GM18870 (cell line): ENCODE data around the gene NAA40.

Experiments
- ATAC-seq: cut with Tn5 transposase; IDR thresholded peaks from one replicate; pipeline ENCODE4 v1.9.1; 2021; ENCODE audit warnings: moderate library complexity; ENCODE audit not compliant: unreplicated experiment

The NAA40 gene

DNA sequence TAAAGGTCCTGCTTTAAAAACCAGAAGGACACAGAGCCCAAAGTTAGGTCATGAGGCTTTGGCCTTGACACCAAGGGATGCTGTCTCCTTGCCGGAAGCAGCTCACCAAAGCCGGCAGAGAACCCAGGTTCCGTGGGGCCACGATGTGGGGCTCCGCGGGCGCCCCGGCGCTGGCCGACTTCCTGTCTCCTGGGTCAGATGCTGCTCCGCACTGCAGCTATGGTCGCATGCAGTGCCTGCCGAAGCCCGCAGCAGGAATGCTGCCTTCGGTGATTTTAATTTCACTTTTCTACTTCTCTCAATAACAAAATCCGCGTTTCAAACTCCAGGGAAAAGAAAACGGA lies 47.0 kb downstream of the NAA40 start:
- no peak for ATAC-seq

DNA sequence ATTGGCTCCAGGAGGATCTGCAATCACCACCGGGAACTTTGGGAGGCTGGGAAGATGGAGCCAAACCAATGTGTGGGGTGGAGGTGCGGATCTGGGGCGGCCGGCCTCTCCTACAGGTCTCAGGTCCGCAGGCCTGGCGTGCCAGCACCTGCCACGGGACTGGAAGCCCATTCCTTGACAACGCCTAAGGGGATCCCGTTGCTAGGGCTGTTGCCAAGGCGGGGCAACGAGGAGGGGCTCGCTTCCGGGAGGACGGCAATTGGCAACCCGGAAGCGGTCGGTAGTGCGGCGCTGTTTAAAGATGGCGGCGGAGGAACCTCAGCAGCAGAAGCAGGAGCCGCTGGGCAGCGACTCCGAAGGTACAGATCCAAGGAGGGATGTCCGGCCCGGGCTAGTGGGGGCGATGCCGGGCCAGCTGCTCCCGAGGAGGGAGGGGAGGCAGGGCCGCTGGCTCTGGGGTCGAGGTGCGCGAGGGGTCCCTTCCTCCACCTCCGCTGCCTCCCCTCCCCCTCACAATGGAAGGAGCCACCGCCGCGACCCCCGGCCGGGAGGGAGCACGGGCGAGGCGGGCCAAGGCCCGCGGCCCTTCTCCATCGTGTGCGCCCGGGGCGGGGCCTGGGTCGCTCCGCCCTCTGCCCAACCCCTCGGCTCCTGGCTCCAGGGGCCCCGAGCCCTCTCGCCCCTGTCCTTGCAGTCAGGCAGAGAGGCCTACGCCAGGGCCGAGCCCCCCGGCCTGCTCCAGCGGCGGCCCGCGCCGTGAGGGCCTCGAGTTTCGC lies 47.5 kb downstream of the NAA40 start, which contains the start of gene OTUB1:
Gene OTUB1 (plus strand): TSS at position 283 of the 776 bp plus-strand sequence. CDS start 19 bp downstream, at position 302.
- ATAC-seq = no peak

DNA sequence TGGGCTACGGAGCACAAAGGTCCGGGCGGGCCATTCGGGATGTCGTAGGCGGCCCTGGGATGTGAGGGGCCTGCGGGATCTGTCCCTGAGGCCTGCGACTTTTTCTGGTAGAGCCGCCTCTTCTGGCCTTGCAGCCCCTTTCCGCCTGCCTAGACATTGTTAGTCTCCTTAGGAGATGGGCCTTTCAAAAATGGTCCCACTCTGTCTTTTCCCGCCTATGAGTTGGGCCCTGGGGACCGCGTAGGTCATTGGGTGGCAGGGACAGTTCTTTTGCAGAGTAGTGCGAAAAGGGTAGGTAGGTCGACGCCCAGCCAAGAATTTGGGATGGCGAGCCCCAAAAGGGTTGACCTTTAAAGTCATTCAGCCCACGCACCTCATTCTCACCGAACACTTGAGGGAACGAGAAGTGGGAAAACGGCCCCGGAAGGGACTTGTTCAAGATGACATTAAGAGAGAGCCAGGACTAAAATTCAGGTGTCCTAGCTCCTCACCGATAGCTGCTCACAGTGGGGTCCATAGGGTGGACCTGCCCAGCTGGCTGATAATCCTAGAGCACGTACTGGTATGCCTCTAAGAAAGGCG lies 48.2 kb downstream of the NAA40 start:
- ATAC-seq = no peak

DNA sequence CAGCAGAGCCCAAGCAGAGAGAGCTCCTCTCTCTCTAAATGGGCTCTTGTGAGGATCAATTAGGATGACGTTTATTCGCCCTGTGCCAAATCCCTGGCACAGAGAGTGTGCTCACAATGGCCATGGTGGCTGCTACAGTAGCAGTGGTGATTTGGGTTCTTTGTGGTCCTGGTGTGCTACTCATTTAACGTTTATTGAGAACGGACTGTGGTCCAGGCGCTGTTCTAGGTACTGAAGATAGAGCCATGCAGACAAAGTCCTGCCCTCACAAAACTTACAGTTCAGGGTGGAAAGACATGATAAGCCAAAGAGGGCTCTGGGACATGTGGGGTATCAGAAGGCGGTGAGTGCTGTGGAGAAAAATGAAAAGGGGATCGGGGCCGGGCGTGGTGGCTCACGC lies 52.8 kb downstream of the NAA40 start:
- no peak for ATAC-seq

DNA sequence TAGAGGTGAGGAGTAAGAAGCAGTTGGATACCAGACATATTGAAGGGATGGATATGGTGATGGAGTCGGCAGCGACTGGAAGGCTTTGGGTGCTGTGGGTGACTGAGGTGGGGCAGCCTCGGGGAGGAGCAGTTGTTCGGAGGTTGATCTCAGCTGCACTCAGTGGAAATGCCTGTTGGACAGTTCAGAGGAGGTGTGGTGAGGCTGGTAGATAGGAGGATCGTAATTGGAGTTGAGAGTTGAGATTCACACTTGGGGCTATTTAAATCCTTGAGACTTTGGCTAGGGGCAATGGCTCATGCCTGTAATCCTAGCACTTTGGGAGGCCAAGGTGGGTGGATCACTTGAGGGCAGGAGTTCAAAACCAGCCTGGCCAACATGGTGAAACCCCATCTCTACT lies 54.3 kb downstream of the NAA40 start:
- no peak for ATAC-seq

DNA sequence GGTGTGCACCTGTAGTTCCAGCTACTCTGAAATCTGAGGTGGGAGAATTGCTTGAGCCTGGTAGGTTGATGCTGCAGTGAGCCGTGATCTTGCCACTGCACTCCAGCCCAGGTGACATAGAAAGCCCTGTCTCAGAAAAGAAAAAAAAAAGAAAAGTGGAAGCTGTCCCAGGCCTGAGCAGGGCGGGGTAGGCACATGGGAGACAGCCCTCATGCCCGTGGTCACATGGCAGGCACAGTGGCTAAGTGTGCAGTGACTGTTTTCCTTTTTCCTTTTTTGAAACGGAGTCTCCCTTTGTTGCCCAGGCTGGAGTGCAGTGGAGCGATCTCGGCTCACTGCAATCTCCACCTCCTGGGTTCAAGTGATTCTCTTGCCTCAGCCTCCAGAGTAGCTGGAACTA lies 55.2 kb downstream of the NAA40 start:
- no peak for ATAC-seq

DNA sequence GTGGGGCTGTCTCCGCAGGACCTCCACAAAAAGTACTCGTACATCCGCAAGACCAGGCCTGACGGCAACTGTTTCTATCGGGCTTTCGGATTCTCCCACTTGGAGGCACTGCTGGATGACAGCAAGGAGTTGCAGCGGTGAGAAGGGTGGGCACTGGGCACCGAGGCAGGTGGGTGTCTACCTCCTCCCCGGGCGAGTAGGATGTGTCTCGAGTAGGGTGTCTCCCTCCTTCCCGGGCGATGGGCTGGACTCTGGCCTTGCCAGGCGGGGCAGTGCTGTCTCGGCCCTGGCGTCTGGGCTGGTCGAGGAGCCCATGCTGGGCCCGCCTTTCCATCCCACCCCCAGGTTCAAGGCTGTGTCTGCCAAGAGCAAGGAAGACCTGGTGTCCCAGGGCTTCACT lies 57.7 kb downstream of the NAA40 start:
- no peak for ATAC-seq

DNA sequence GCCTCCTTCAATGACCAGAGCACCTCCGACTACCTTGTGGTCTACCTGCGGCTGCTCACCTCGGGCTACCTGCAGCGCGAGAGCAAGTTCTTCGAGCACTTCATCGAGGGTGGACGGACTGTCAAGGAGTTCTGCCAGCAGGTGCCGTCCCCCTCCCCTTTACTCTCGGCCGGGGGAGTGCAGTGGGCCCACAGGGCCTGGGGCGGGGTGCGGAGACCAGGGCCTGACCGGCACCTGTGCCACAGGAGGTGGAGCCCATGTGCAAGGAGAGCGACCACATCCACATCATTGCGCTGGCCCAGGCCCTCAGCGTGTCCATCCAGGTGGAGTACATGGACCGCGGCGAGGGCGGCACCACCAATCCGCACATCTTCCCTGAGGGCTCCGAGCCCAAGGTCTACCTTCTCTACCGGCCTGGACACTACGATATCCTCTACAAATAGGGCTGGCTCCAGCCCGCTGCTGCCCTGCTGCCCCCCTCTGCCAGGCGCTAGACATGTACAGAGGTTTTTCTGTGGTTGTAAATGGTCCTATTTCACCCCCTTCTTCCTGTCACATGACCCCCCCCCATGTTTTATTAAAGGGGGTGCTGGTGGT lies 58.4 kb downstream of the NAA40 start:
- no peak for ATAC-seq

DNA sequence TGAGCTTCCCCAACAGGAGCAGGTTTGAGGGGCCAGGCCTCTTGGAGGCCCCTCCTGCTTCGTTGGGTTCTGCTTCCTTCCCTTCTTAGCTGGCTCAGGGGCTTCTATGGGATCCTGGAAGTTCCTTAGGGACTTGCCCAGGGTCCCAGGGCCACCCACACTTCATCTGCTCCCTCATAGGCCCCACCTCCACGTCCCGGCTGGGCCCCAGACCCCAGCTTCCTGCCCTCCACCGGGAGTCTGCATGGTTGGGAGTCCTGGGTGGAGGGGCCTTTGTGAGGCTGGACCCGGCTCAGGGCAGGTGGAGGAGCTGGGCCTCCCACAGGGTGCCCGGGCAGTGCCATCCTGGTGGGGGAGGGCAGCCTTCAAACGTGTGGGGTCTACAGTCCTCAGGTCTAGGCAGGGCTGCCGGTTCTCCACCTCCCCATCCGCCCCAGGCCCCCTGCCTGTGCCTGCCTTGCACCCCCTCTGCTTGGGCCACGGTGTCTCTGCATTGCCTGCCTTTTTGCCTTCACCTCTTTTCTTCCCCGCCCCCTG lies 59.1 kb downstream of the NAA40 start:
- no peak for ATAC-seq

DNA sequence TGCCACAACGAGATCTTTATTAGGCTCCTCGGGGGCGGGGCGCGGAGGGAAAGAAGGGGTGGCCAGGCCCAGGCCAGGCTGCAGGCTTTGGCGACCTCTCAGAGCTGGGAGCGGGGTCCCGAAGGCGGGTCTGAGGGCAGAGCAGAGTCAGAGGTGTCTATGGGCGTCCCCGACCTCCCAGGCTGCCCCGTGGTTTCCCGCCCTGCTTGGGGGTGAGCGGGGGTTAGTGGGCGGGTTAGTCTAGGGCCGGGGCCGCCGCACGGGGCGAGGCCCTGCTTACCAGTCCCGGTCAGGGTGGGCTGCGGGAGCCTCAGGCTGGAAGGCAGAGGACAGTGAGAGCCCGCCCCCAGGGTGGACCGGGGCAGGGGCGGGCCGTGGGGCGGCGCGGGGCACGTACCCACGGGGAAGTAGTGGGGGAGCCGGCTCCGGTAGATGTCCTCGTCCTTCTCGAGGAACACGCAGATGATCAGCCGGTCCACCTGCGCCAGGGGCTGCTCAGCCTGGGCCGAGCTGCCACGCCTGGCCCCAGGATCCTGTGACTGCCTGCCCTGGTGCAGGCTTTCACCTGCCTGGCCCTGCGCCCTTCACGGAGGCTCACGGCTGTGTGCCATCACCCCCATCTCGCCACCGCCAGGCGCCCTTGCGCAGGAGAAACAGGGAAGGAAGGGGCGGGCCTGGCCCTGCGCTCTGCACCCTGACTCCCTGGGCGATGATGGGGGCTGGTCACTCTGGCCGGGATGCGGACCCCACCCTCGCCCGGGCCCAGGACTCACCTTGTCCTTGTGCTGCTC lies 60.0 kb downstream of the NAA40 start:
- no peak for ATAC-seq

DNA sequence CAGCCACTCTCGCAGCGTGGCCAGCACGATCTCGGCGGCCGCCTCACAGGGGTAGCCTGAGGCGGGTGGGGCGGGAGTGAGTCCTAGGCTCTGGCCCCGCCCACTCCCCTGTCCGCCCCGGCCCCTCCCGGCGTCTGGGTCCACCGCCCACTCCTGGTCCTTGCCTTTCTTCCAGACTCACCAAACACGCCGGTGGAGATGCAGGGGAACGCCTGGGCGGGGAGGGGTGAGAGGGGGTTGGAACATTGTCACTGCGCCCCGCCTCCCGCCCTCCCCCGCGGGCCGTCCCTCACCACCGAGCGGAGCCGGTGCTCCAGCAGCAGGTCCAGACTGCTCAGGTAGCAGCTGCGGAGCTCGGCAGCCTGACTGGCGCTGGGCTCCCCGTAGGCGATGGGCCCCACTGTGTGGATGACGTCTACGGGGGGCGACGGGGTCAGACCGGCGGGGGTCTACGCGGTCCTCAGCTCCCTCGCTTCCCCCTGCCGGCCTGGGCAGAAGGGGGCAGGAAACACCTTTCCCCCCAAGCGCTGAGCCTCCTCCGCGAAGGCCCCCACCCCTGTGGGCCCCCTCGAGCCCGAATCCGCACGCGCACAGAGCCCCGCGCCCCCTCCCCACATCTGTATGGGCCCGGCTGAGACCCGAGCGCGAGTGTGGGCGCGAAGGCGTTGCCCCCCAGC lies 60.7 kb downstream of the NAA40 start:
- no peak for ATAC-seq

DNA sequence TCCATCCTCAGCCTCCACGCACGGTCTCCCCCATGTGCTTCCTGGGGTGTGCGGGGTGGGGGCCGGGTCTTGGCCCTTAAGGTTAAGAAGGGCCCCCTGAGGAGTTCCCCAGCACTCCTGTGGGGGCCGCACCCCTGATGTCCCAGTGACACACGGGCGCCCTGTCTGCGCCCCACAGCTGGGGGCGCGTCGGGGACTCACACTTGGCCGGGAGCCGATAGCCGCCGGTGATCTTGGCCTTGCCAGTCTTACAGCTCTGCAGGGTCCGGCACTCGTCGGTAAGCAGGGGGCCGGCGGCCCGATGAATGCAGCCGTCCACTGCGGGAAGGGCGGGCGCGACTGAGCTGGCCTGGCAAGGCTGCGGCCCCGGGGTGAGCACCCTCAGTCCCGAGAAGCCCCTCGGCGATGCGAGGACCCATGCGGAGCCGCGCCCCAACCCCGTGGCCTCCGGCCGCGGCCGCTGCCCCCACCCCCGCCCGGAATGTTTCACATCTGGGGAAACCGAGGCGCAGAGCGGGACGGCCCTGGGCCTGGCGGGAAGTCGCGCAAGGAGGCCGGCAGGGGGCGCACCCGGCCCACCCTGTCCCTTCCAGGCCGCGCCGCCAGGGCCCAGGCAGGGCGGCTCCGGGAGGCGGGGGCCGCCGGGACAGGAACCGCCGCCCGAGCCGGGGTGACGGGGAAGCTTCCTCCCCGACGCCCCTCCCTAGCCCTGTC lies 61.4 kb downstream of the NAA40 start:
- no peak for ATAC-seq

DNA sequence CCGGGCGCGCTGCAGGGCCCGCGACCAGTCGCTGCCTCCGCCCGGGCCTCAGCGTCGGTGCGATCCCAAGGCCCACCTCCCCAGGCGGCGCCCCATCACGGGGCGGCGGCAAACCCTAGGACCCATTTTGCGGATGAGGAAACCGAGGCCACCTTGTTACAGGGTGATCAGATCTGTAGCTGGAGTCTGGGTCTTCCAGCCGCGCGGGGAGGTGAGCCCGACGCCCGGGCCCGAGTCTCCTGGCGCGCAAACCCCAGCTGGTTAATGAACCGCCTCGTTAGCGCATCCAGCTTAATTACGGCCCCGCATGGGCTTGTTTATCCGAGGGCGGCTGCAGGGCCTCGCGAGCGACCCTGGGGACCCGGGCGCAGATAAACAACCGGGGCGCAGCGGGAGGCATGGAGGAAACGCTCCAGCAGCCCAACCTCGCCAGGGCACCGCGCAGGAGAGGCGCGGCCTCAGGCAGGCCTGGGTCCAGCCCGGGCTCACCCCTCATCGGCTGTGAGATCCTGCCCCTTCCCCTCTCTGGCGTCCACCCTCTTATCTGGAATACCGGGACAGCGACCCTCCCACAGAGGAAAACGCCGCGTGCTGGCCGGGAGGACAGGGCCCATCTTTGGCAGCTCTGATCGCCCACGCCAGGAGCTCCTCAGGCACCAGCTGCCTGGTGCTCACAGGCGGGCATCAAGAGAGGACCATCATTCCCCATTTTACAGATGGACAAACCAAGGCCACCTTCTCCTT lies 62.1 kb downstream of the NAA40 start:
- ATAC-seq = no peak

DNA sequence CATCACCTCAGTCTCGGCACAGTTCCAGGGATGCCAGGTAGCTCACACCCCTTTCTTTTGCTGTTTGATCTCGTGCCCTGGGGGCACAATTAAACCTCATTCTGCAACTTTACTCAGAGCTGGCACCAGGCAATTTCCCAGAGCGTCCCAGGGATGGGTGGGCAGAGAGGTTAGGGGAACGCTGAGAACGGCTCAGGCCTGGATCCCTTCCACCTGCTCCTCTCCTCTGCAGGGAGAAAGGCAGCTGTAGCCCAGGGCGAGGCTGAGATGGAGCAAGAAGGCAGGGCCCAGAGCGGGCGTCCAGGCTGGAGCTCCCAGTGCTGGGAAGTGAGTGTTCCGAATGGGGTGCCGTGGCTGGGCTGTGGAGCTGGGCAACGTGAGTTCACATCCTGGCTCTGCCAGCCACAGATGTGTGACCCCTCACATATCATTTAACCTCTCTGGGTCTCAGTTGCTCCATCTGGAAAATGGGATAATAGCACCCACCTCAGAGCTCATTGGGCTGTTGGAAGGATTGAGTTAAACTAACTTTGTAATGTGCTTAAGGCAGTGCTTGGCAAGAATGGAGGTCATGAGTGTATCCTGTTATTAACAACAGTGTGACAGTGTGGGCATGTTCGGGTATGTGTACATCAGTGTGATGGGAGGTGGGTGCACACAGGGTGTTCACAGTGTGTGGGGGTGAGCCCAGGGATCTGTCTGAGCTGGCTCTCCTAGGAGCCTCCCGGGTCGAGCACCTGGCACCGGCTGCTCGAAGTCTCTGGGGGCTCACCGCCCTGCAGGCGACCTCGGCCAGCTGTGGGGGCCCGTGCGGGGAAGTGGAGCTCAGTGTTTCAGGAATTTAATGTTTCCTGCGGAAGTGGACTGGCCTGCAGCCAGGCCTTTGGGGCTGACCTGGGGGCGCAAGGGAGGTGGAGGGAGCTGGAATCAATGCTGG lies 63.0 kb downstream of the NAA40 start:
- no peak for ATAC-seq

DNA sequence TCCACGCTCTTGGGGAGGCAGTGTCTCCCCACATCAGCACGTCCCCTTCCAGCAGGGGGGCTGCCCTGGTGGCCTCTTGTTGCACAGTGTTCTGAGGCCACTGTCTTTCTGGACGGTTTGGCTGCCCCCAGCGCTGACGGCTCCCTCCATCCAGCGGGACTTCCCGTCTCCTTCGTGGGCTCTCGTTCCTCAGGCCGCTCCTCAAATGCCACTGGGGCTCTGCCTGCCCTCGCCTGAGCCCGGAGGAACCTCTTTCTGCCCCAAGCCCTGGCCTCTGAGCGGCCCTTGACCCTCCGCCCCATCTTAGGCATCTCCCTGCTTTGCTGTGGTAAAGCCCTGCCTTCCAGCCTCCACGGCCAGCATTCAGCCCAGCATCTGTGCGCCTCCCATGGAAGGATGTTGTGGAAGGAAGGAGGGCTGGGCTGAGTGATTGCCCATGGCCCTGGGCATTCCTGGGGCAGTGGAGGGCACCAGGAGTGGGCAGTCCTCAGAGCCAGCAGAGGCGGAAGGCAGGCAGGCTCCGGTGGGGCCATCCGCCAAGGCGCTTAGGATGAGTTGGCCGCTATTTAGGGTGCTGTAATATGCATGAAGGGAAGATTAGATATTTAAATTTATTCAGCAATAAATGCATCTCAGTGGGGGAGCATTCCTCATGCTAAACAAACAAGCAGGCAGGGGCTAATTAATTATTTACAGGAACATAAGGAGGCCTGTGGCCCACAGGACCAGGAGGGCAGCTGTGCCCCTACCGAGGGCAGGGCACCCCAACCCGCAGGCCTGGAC lies 65.2 kb downstream of the NAA40 start:
- ATAC-seq = no peak

DNA sequence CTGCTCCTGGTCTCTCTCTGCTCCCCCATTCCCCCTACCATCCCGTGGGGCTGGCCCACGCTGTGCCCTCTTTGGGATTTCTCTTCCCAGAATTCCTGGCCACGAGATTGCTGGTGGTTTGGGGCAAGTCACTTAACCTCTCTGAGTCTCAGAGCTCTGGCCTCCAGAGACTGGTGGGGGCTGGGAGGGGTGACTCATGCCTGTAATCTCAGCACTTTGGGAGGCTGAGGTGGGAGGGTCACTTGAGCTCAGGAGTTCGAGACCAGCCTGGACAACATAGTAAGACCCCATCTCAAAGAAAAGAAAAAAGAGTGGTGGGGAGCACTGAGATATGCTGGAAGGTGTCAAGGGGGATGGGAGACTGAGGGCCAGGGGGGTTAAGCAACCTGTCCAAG lies 65.8 kb downstream of the NAA40 start:
- no peak for ATAC-seq

DNA sequence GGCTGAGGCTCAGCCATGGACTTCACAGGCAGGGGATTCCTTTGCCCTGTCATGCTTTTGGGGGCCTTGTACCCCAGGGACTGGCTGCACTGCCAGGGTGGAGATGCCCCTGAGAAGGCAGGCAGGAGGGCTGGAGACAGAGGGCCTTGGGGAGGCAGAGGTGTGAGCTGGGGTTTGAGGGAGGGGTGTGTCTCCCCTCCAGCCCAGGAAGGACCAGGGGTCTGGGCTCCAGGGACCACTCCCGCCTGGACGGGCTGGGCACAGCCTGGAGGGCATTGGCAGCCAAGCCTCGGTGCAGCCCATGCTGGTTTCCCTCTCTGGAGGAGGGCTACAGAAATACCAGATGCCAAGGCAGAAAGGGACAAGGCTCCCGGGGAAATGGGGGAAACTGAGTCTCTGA lies 66.9 kb downstream of the NAA40 start:
- ATAC-seq = no peak

DNA sequence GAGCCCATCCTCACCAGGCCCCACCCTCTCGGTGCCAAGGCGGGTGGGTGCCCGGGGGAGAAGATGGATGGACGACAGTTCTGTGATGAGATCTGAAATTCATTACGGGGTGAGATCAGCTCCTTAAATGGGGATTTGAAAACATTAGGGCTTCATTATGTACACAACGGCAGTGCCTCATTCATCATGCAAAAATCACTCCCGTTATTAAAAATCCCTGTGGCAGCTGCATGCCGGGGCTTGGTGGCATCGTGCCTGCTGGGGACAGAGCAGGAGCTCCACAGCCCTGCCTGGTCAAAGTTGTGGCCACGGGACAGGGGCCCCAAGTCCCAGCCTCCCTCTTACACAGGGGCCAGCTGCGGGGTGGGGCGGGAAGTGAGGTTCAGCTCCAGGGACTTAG lies 67.6 kb downstream of the NAA40 start:
- no peak for ATAC-seq
